NCI-H2029 (cell line): ENCODE data around the gene FAM204A.

Experiments
- DNase-seq: peaks from one replicate; lab custom pipeline; 2025; lab: John Stamatoyannopoulos, UW

The FAM204A gene

GRCh38 chr10:118277871-118278270, 64.3 kb downstream of the FAM204A start:
- DNase-seq, result no peak

DNA sequence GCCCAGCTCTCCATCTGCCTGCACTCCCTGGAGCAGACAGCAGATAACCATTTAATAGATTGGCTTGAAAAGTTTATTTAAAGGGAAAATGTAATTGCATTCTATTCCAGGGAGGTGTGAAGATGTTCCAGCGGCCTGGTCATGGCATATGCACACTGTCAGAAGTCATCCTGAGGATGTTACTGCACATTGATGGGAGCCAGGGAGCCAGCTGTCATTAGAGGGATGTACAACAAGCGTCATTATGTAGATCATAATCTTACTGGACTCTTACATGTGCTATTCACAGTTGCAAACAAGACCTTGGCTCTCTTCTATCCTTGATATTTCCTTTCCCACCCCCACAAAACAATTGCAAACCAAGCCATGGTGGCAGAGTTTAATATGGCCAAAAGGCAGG, 65.4 kb downstream of the FAM204A start:
- DNase-seq, result no peak

GRCh38 chr10:118276204-118276603, 65.9 kb downstream of the FAM204A start:
- no peak for DNase-seq

GRCh38 chr10:118273662-118274061, 68.5 kb downstream of the FAM204A start:
- no peak for DNase-seq

DNA sequence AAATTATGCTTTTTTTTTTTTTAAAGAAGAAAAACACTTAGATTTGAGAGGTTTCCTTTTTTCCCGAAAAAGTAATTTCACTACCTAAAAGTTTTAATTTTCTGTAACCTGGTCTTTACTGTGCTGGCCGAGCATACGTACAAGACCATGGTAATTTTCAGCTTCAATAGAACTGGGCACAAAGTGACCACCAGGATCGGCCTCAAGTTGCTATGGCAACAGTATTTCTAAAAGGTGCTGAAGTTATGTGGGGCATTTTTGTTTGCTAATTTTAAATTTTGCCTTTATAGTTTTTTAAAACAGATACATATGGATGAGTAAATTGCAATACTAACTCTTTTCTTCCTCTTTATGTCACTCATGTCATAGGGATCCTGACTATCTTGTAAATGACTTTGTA, 69.4 kb downstream of the FAM204A start:
- DNase-seq, result no peak

DNA sequence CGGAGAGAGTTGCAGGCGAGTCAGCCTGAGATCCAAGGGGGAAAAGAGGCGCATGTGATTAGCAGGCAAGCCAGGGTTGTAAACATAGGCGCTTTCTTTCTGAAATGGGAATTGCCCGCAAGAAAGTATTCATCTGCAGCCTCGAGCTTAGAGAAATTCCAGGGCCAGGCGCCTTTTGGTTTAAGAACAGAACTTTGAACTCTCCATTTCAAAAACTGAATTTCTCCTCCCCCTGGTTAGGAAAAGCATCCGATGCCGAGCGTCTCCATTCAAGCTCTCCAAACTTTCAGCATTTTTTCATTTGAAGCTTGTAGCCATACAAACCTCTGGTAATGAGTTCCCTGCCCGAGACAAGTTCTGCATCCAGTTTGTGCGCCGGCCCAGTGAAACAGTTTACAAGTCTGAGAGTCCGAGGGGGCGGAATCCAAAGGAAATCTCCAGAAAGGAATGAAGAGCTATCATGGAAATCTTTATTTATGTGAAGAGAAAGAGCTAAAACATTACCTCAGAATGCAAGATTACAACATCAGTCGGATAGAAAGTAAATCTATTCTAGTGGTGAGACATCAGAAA, 69.9 kb downstream of the FAM204A start:
- DNase-seq, result no peak

- DNase-seq, result no peak
Measured at GRCh38 chr10:118271671-118272070, 70.5 kb downstream of the FAM204A start.

DNA sequence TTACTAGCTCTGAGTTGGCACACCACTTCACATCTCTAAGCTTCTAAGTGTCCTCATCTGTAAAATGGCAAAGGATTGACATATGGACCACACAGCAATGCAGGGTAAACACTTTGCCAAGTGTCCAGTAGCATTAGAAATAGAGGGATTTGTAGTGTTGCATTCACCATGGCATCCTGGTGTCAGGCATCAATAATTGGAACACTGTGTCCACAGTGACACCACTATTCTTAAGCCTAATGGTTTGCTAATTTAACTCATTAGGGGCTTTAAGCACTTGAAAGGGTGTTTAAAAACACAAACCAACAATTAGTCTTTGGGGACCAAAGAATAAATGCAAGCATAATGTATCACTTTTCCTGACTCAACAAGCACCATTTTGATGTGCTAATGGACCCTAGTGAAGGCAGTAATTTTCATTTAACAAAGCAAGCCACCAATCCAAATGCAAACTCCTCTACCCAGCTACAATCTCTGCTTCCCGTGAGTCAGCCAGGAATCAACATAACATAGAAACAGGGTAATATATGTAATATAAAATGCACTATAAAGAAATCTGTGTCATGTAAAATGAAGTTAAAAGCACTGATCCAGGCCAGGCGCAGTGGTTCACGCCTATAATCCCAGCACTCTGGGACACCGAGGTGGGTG, 75.9 kb downstream of the FAM204A start:
- DNase-seq, result no peak

DNA sequence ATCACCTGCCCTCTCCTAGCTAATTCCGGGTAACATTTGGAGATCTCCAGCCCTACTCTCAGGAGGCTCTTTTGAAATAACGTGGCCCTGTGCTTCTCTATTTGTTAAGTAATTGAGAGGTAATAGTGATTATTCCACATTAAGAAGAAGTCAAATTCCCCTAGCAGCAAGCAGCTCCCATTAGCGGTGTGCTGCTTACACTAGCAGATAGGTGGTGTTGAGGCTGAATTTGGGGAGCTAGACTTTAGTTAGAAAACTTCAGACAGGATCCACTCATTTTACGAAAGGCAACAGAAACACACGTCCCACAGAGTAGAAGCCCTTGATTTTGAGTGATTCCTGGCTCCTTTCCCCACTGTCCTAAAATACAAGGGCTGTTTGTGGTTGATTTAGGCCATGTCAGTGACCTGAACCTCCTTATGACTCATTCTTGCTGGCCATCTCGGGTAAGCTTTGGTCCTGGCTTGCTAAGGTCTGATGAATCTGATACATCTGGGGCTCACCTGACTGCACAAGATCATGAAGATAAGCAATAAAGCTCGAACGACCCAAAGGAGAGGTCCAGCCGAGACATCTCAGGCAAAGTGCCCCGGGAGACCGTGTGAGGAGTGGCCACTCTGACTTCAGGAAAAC, 77.2 kb downstream of the FAM204A start:
- DNase-seq, result no peak

DNA sequence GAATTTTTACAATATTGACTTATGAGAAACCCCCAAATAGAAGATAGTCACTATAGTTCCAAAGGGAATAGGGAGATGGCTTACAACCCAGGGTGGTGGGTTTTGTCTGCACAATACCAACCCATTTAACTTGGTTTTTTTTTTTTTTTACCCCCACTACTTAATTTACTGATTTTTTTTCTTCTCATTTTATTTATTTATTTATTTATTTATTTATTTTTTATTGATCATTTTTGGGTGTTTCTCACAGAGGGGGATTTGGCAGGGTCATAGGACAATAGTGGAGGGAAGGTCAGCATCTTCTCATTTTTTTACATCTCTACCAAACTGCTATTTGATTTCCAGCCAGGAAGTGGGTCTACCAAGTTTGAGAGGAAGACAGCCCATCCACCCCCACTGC, 77.9 kb downstream of the FAM204A start:
- DNase-seq, result no peak

GRCh38 chr10:118262538-118262937, 79.6 kb downstream of the FAM204A start:
- DNase-seq, result no peak

DNA sequence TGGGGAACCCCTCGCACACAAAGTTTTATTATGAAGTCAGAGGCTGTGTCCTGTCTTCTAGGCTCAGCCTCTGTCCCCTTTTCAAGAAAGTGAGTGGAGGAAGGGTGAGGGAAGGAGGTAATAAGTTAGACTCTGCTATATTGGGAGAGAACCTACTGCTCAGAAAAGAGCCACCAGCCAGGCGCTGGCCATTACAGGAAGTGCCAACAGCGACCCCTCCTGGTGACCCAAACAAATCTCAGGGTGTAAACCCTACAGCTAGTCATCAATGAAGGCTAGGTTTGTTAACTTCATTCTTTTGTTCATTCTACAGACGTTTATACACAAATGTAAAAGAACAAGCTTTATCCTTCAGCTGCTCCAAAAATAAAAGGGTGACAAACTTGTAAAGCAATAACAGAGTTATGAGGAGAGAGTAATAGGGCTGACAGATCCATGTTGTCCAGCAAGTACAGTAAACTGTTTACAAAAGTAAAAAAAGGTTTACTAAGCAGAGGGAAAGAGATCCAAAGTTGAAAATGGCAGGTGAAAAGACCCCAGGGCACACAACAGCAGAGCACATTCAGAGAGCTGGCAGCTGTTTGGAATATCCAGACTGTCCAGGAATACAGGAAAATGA, 82.7 kb downstream of the FAM204A start:
- no peak for DNase-seq

- DNase-seq, result no peak
Measured at GRCh38 chr10:118258285-118258684, 83.8 kb downstream of the FAM204A start.

DNA sequence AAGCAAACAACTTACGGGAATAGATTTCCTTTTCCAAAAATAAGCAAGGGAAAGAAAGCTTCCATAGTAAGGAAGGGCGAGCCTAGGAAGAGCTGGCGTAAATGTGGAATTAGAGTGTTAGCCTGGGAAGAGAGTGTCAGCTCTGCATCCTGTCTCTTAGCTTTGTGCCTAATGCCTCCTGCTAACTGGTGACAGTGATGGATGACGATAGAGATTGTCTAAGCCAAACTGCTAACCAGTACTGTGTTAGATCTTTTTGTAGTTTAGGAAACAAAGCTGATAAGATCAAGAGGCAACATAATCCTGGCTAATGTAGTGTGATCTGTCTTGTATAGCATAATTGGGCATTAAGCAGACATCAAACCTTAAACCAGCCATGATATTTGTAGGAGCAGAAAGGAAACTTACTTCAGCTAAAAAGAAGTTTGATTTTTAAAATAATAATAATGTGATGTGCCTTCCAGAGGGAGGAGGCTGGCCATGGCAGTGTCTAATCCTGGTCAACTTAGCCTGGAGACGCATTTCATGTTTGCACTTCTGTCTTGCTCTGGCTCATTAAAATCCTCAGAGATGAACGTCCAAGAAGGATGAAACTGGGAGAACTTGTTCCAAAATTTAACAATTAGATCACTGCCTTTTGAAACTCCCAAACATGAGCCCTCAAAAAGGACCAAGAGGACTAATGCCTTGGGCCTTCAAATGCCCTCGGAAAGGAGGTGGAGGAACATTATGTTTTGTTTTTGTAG, 85.1 kb downstream of the FAM204A start:
- DNase-seq, result no peak

GRCh38 chr10:118256209-118256608, 85.9 kb downstream of the FAM204A start:
- DNase-seq, result no peak

GRCh38 chr10:118255355-118255754, 86.8 kb downstream of the FAM204A start:
- no peak for DNase-seq

DNA sequence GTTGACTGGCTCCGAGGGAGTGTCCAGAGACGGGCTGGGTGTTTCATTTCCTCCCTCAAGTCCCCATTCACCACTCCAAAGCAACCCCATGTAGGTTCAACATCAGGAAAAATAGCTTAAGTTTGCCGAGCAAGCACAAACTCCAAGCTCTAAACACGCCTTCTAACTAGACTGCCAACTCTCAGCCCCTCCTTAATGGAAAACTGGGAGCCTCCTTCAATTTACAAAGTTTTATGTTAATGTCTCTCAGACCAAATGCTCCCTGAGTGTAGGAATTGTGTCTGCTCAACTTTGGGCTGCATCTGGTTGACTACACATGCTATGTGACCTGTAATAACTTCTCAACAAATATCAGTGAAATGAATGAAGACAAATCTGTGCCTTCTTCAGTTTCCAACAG, 87.5 kb downstream of the FAM204A start:
- no peak for DNase-seq

GRCh38 chr10:118253397-118253796, 88.7 kb downstream of the FAM204A start:
- no peak for DNase-seq

GRCh38 chr10:118251791-118252190, 90.3 kb downstream of the FAM204A start:
- DNase-seq, result no peak

GRCh38 chr10:118249714-118250113, 92.4 kb downstream of the FAM204A start:
- DNase-seq, result no peak
